ENCODE results near the gene PLA2G2D. TPM values are rescaled to one million over a fixed set of nuclear protein-coding genes. Genes with fewer than 3 reads are reported as not detected.

PLA2G2D gene
- total and polyA plus RNA-seq, 10 of the 15 experiments (the other 5 are each of a cell fraction or from before 2014, with no cell fraction given), result 0.06 to 0.38 (median 0.16) TPM; not detected in 2

GRCh38 chr1:20149601-20150325 lies 30.4 kb upstream of the PLA2G2D start:
- ChIA-PET CTCF (interaction anchor here (10.8 kb wide), 1 partner anchor 50 kb away, joined by 181 read pairs; no protein-coding TSS in a partner anchor), RAD21 (ENCODE audit: unreplicated experiment) (interaction anchor here (0.7 to 4.2 kb wide), 2 partner anchors 49 to 232 kb away, joined by 4 to 91 read pairs; no protein-coding TSS in a partner anchor), POLR2A (no interaction called here), SMC1A (ENCODE audit: uncharacterized antibody, unreplicated experiment) (interaction anchor here (0.7 to 6.0 kb wide), 2 partner anchors 49 to 229 kb away, joined by 5 to 31 read pairs; no protein-coding TSS in a partner anchor)
- Histone ChIP-seq H3K9me3 (replicated peaks; ENCODE audit: control insufficient read depth, insufficient read depth, low read length) (no peaks in the 10 kb centered on the region), H3K27ac (ENCODE audit: control insufficient read depth, insufficient read depth) (no peak overlapping the region), H3K27me3 (replicated peaks in 1 of 2; ENCODE audit: control insufficient read depth in 2 of 2, insufficient read depth in 2 of 2, low read length in 1 of 2) (no peaks in the 10 kb centered on the region), H2AFZ (ENCODE audit: control insufficient read depth, low read depth, low read length) (no peak overlapping the region), H4K20me1 (ENCODE audit: control insufficient read depth, insufficient read depth) (no peaks in the 10 kb centered on the region), H3K36me3 (ENCODE audit: control insufficient read depth in 2 of 2, insufficient read depth in 2 of 2, low read length in 1 of 2) (no peaks in the 10 kb centered on the region), H3K4me2 (ENCODE audit: control insufficient read depth, insufficient read depth) (no peak overlapping the region), H3K9ac (ENCODE audit: control insufficient read depth, insufficient read depth, low read length) (no peak overlapping the region), H3K4me3 (no peak overlapping the region), H3K4me1 (ENCODE audit: control insufficient read depth, insufficient read depth, low read length) (peaks cover 9% of the 10 kb centered on the region), H3K79me2 (ENCODE audit: control insufficient read depth, insufficient read depth, low read length) (no peaks in the 10 kb centered on the region)
- ATAC-seq, result no peak
- FAIRE-seq, result no peak
- 63% methylated on average over 23 of the region's 27 CpGs for WGBS (ENCODE audit: insufficient coverage, insufficient replicate concordance, low lambda C conversion rate, missing lambda C conversion rate)
- BruUV-seq (replicated peaks), result no TSS peak
- intact Hi-C loops (cut with micrococcal nuclease; ENCODE audit: unreplicated experiment), result loop anchor here (5.0 kb wide), 1 partner anchor 48 kb away; no protein-coding TSS in a partner anchor
- no peak for DNase-seq (ENCODE audit: low read depth, low spot score)
- in situ Hi-C loops (cut with MboI), result loop anchor here (5.0 kb wide), 1 partner anchor 232 kb away; no protein-coding TSS in a partner anchor
- no peak for TF ChIP-seq SIX5 (IDR thresholded peaks at IDR 0.05; ENCODE audit: low read depth, low read length, severe bottlenecking)
- TF ChIP-seq RB1 (IDR thresholded peaks at IDR 0.05; ENCODE audit: borderline replicate concordance), result no peak
- TF ChIP-seq, protein P1, sequence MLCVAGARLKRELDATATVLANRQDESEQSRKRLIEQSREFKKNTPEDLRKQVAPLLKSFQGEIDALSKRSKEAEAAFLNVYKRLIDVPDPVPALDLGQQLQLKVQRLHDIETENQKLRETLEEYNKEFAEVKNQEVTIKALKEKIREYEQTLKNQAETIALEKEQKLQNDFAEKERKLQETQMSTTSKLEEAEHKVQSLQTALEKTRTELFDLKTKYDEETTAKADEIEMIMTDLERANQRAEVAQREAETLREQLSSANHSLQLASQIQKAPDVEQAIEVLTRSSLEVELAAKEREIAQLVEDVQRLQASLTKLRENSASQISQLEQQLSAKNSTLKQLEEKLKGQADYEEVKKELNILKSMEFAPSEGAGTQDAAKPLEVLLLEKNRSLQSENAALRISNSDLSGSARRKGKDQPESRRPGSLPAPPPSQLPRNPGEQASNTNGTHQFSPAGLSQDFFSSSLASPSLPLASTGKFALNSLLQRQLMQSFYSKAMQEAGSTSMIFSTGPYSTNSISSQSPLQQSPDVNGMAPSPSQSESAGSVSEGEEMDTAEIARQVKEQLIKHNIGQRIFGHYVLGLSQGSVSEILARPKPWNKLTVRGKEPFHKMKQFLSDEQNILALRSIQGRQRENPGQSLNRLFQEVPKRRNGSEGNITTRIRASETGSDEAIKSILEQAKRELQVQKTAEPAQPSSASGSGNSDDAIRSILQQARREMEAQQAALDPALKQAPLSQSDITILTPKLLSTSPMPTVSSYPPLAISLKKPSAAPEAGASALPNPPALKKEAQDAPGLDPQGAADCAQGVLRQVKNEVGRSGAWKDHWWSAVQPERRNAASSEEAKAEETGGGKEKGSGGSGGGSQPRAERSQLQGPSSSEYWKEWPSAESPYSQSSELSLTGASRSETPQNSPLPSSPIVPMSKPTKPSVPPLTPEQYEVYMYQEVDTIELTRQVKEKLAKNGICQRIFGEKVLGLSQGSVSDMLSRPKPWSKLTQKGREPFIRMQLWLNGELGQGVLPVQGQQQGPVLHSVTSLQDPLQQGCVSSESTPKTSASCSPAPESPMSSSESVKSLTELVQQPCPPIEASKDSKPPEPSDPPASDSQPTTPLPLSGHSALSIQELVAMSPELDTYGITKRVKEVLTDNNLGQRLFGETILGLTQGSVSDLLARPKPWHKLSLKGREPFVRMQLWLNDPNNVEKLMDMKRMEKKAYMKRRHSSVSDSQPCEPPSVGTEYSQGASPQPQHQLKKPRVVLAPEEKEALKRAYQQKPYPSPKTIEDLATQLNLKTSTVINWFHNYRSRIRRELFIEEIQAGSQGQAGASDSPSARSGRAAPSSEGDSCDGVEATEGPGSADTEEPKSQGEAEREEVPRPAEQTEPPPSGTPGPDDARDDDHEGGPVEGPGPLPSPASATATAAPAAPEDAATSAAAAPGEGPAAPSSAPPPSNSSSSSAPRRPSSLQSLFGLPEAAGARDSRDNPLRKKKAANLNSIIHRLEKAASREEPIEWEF (IDR thresholded peaks at IDR 0.05; ENCODE audit: insufficient replicate concordance, low read depth, low read length), result no peak
- TF ChIP-seq POU2F2 (IDR thresholded peaks at IDR 0.05; ENCODE audit: borderline replicate concordance, low read depth, low read length), result no peak
- TF ChIP-seq CBX3 (IDR thresholded peaks at IDR 0.05; ENCODE audit: borderline replicate concordance, low read depth), result no peak
- no peak for TF ChIP-seq PRDM15 (CRISPR knock-in tag; IDR thresholded peaks at IDR 0.05)
- no peak for TF ChIP-seq NFIC (IDR thresholded peaks at IDR 0.05; ENCODE audit: low read depth, low read length)
- no peak for TF ChIP-seq ZNF24 (IDR thresholded peaks at IDR 0.05)
- no peak for TF ChIP-seq CTCF (IDR thresholded peaks at IDR 0.05 in 2 of 3, conservative IDR thresholded peaks at IDR 0.05 in 1 of 3; ENCODE audit: control insufficient read depth in 2 of 3, extremely low read depth in 1 of 3, insufficient read depth in 1 of 3, low read depth in 3 of 3, low read length in 3 of 3)
- TF ChIP-seq MTA2 (IDR thresholded peaks at IDR 0.05; ENCODE audit: low read depth), result no peak
- no peak for TF ChIP-seq TAF1 (IDR thresholded peaks at IDR 0.05; ENCODE audit: borderline replicate concordance, low read depth, low read length)
- TF ChIP-seq RELA (IDR thresholded peaks at IDR 0.05; ENCODE audit: borderline replicate concordance, partially characterized antibody), result no peak
